HL-60 (cell line): ENCODE results near the gene TMTC2.

ENCODE experiments used
- DNase-seq, 2 experiments: peaks; one replicate each; pipeline ENCODE4 v3.0.0-alpha.2; 2010 to 2020; ENCODE audit warnings: low read depth in 1 of 2, low spot score in 1 of 2
- H3K27ac ChIP-seq: fragments of 250-450 bp; sonication (Bioruptor Pico); replicated peaks from 2 replicates; pipeline ENCODE4 v1.5.1; 2020; ENCODE audit warnings: mild to moderate bottlenecking, moderate library complexity
- H3K27me3 ChIP-seq: fragments of 250-450 bp; sonication (Bioruptor Pico); 2 replicates; pipeline ENCODE4 v1.5.1; 2021; ENCODE audit warnings: mild to moderate bottlenecking, moderate library complexity; ENCODE audit not compliant: insufficient read depth, poor library complexity, severe bottlenecking
- H3K4me3 ChIP-seq: replicated peaks from 2 replicates; pipeline ENCODE4 v1.5.1; 2011; ENCODE audit warnings: mild to moderate bottlenecking, control low read depth, low read length; ENCODE audit not compliant: insufficient read depth
- GABPA ChIP-seq: IDR thresholded peaks from 2 replicates; pipeline ENCODE4 v1.6.1; 2012; ENCODE audit warnings: low read depth
- POLR2AphosphoS5 ChIP-seq: IDR thresholded peaks from 2 replicates; pipeline ENCODE4 v1.6.1; 2012; ENCODE audit warnings: low read depth
- SPI1 ChIP-seq: IDR thresholded peaks from 2 replicates; pipeline ENCODE4 v1.6.1; 2012; ENCODE audit warnings: low read depth, mild to moderate bottlenecking, borderline replicate concordance
- TF ChIP-seq, protein P1 (sequence below): IDR thresholded peaks from one replicate; pipeline ENCODE4 v1.5.1; 2011; ENCODE audit warnings: low read length, control low read depth, inconsistent platforms; ENCODE audit not compliant: insufficient read depth
- TF ChIP-seq, protein P2 (sequence below): IDR thresholded peaks from 2 replicates; pipeline ENCODE4 v1.6.1; 2012; ENCODE audit warnings: low read depth; ENCODE audit not compliant: insufficient replicate concordance

The TMTC2 gene

DNA sequence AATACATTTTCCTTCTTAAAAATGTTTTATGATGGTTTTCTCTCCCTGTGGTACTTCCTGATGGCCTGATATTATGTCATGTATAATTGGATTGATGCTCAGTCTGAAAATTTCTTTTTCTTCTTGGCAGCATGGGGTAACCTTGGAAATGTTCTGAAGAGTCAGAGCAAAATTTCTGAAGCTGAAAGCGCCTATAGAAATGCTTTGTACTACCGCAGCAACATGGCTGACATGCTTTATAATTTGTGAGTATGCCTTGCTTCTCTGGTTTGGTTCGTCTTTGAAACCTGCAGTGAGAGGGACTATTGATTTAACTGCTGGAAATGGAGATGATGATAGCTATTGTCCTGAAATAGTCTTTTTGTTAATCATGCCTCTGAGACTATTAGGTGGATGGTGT lies 243.6 kb downstream of the TMTC2 start:
- no peak for DNase-seq
- H3K27ac ChIP-seq, result no peak overlapping the region
- H3K4me3 ChIP-seq, result no peak overlapping the region
- TF ChIP-seq, protein P1, sequence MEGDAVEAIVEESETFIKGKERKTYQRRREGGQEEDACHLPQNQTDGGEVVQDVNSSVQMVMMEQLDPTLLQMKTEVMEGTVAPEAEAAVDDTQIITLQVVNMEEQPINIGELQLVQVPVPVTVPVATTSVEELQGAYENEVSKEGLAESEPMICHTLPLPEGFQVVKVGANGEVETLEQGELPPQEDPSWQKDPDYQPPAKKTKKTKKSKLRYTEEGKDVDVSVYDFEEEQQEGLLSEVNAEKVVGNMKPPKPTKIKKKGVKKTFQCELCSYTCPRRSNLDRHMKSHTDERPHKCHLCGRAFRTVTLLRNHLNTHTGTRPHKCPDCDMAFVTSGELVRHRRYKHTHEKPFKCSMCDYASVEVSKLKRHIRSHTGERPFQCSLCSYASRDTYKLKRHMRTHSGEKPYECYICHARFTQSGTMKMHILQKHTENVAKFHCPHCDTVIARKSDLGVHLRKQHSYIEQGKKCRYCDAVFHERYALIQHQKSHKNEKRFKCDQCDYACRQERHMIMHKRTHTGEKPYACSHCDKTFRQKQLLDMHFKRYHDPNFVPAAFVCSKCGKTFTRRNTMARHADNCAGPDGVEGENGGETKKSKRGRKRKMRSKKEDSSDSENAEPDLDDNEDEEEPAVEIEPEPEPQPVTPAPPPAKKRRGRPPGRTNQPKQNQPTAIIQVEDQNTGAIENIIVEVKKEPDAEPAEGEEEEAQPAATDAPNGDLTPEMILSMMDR, result no peak
- TF ChIP-seq, protein P2, sequence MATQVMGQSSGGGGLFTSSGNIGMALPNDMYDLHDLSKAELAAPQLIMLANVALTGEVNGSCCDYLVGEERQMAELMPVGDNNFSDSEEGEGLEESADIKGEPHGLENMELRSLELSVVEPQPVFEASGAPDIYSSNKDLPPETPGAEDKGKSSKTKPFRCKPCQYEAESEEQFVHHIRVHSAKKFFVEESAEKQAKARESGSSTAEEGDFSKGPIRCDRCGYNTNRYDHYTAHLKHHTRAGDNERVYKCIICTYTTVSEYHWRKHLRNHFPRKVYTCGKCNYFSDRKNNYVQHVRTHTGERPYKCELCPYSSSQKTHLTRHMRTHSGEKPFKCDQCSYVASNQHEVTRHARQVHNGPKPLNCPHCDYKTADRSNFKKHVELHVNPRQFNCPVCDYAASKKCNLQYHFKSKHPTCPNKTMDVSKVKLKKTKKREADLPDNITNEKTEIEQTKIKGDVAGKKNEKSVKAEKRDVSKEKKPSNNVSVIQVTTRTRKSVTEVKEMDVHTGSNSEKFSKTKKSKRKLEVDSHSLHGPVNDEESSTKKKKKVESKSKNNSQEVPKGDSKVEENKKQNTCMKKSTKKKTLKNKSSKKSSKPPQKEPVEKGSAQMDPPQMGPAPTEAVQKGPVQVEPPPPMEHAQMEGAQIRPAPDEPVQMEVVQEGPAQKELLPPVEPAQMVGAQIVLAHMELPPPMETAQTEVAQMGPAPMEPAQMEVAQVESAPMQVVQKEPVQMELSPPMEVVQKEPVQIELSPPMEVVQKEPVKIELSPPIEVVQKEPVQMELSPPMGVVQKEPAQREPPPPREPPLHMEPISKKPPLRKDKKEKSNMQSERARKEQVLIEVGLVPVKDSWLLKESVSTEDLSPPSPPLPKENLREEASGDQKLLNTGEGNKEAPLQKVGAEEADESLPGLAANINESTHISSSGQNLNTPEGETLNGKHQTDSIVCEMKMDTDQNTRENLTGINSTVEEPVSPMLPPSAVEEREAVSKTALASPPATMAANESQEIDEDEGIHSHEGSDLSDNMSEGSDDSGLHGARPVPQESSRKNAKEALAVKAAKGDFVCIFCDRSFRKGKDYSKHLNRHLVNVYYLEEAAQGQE, result no peak
- no peak for TF ChIP-seq POLR2AphosphoS5
- TF ChIP-seq SPI1, result no peak
- TF ChIP-seq GABPA, result no peak
- H3K27me3 ChIP-seq, result no peaks in the 10 kb centered on the region

DNA sequence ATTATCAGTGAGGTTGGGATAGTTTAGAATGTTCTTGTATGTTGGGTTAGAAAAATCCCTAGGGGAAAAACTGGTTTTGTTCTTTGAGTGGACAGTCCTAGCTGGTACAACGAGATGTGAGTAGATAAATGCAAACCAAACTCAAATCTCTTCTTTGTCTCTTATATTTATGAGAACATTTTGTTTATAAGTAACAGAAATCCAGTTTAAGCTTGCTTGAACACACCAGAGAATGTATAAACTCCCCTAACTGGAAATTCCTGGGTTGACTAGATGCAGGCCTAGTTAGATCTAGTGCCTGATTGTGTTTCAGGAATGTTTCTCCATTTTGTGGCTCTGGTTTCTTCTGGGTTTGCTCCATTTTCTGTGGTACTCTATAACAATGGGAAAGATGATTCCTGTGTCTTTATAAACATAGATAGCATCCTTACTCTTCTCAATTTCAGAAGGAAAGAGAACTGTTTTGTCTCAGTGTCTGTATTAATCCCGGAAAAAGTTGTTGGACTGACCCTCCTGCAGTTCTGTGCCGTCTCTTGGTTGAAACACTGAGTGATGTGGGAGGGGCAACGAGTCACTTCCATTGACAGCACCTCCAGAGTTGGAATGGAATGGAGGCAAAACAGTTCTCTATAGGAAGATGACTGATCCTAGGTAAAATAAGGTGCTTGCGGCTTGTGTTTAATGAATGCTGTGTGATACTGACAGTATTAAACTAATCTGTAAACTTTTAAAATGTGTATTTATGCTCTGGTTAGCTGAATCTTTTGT lies 244.8 kb downstream of the TMTC2 start:
- Histone ChIP-seq H3K27me3 (no peaks in the 10 kb centered on the region), H3K27ac (no peak overlapping the region), H3K4me3 (no peak overlapping the region)
- TF ChIP-seq, protein P1, result no peak
- TF ChIP-seq GABPA, result no peak
- no peak for TF ChIP-seq SPI1
- no peak for TF ChIP-seq POLR2AphosphoS5
- TF ChIP-seq, protein P2, result no peak
- no peak for DNase-seq

DNA sequence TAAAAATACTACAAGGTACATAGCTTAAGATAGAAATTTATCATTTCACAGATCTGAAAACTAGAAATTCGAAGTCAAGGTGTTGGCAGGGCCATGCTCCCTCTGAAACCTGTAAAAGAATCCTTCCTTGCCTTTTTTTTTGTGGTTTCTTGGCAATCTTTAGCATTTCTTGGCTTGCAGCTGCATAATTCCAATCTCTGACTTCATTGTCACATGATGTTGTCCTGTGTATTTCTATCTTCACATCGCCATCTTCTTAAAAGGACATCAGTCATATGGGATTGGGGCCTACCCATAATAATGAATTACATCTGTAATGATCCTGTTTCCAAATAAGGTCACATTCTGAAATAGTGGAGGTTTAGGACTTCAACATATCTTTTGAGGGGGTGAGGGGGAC lies 250.4 kb downstream of the TMTC2 start:
- TF ChIP-seq, protein P1, result no peak
- TF ChIP-seq, protein P2, result no peak
- no peak for TF ChIP-seq SPI1
- TF ChIP-seq POLR2AphosphoS5, result no peak
- TF ChIP-seq GABPA, result no peak
- H3K27me3 ChIP-seq, result no peaks in the 10 kb centered on the region

More for the DNA sequence above, 250.4 kb downstream of the TMTC2 start:
- Histone ChIP-seq H3K27ac (no peak overlapping the region), H3K4me3 (no peak overlapping the region)
- DNase-seq, result no peak
